Loucy (cell line): Measurements from ENCODE around the gene FHIT.

Experiments used
- H2AFZ ChIP-seq: fragments of 200-600 bp; sonication (generic); 2 replicates; pipeline ENCODE4 v1.6.0; 2016; ENCODE audit warnings: antibody characterized with exemption, mild to moderate bottlenecking, low read length, moderate library complexity
- H3F3A ChIP-seq: fragments of 200-600 bp; 2 replicates; pipeline ENCODE4 v1.6.0; 2016; ENCODE audit warnings: antibody characterized with exemption, low read depth, mild to moderate bottlenecking
- H3K27me3 ChIP-seq: fragments of 200-600 bp; sonication (generic); 2 replicates; pipeline ENCODE4 v1.6.1; 2014; ENCODE audit warnings: low read length, mild to moderate bottlenecking; ENCODE audit not compliant: insufficient read depth, poor library complexity, severe bottlenecking
- H3K36me3 ChIP-seq: fragments of 200-600 bp; sonication (generic); 2 replicates; pipeline ENCODE4 v1.6.1; 2016; ENCODE audit warnings: low read length; ENCODE audit not compliant: insufficient read depth
- H3K4me1 ChIP-seq: fragments of 200-600 bp; sonication (generic); 2 replicates; pipeline ENCODE4 v1.5.1; 2014; ENCODE audit warnings: low read length, mild to moderate bottlenecking; ENCODE audit not compliant: insufficient read depth, poor library complexity, severe bottlenecking
- H3K4me2 ChIP-seq: fragments of 200-600 bp; sonication (generic); 2 replicates; pipeline ENCODE4 v1.6.0; 2014; ENCODE audit warnings: antibody characterized with exemption, low read length, low read depth, mild to moderate bottlenecking; ENCODE audit not compliant: poor library complexity, severe bottlenecking
- H3K4me3 ChIP-seq: fragments of 200-600 bp; sonication (generic); 2 replicates; pipeline ENCODE4 v1.5.1; 2014; ENCODE audit warnings: low read length, mild to moderate bottlenecking, mixed read lengths; ENCODE audit not compliant: poor library complexity, severe bottlenecking
- H3K79me2 ChIP-seq: fragments of 200-600 bp; sonication (generic); 2 replicates; pipeline ENCODE4 v1.6.1; 2014; ENCODE audit warnings: low read length; ENCODE audit not compliant: insufficient read depth
- H3K9ac ChIP-seq: fragments of 200-600 bp; sonication (generic); 2 replicates; pipeline ENCODE4 v1.6.0; 2014; ENCODE audit warnings: mild to moderate bottlenecking, low read depth, low read length, moderate library complexity; ENCODE audit not compliant: poor library complexity, severe bottlenecking
- H3K9me2 ChIP-seq: fragments of 200-600 bp; sonication (generic); replicated peaks from 2 replicates; pipeline ENCODE4 v1.6.1; 2016; ENCODE audit warnings: low read depth, low read length, mixed read lengths
- H3K9me3 ChIP-seq: fragments of 200-600 bp; sonication (generic); 2 replicates; pipeline ENCODE4 v1.6.1; 2014; ENCODE audit warnings: mild to moderate bottlenecking, antibody characterized with exemption, low read length, low read depth; ENCODE audit not compliant: insufficient read depth
- H4K20me1 ChIP-seq: fragments of 200-600 bp; sonication (generic); 2 replicates; pipeline ENCODE4 v1.6.0; 2014; ENCODE audit warnings: antibody characterized with exemption, low read length, mild to moderate bottlenecking; ENCODE audit not compliant: insufficient read depth, poor library complexity, severe bottlenecking
- EZH2phosphoT487 ChIP-seq: fragments of 200-600 bp; IDR thresholded peaks from 2 replicates; pipeline ENCODE4 v1.6.1; 2018; ENCODE audit warnings: antibody characterized with exemption, mild to moderate bottlenecking, moderate library complexity, borderline replicate concordance
- TF ChIP-seq, protein P1 (sequence below): fragments of 200-600 bp; sonication (generic); conservative IDR thresholded peaks from 2 replicates; pipeline ENCODE4 v1.5.1; 2014; ENCODE audit warnings: mild to moderate bottlenecking, antibody characterized with exemption, low read length

The FHIT gene

DNA sequence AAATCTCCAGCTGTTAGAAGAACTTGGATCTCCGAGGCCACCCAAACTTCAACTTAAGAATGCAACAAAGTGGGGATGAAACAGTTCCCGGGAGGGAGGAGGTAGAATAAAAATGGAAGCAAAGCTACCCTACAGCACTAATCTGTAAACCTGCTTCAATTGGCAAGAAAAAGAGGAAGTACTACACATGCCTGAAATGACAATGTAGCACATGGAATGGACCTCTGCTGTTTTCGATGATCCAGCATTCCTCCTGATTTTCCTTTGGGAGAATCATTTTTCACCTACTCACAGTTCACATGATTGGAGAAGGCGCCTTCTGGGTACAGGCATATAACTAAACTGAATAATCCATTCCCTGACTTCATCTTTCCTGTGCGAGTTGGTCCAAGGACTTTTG is 1081.5 kb downstream of the FHIT start:
- TF ChIP-seq EZH2phosphoT487: no peak
- TF ChIP-seq, protein P1, sequence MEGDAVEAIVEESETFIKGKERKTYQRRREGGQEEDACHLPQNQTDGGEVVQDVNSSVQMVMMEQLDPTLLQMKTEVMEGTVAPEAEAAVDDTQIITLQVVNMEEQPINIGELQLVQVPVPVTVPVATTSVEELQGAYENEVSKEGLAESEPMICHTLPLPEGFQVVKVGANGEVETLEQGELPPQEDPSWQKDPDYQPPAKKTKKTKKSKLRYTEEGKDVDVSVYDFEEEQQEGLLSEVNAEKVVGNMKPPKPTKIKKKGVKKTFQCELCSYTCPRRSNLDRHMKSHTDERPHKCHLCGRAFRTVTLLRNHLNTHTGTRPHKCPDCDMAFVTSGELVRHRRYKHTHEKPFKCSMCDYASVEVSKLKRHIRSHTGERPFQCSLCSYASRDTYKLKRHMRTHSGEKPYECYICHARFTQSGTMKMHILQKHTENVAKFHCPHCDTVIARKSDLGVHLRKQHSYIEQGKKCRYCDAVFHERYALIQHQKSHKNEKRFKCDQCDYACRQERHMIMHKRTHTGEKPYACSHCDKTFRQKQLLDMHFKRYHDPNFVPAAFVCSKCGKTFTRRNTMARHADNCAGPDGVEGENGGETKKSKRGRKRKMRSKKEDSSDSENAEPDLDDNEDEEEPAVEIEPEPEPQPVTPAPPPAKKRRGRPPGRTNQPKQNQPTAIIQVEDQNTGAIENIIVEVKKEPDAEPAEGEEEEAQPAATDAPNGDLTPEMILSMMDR: no peak
- Histone ChIP-seq H3K79me2 (no peaks in the 10 kb centered on the region), H3F3A (no peaks in the 10 kb centered on the region), H3K4me3 (no peak overlapping the region), H2AFZ (no peak overlapping the region), H3K27me3 (no peaks in the 10 kb centered on the region), H3K4me2 (no peak overlapping the region), H3K9me2 (no peaks in the 10 kb centered on the region), H3K4me1 (no peaks in the 10 kb centered on the region), H3K36me3 (no peaks in the 10 kb centered on the region), H3K9ac (no peak overlapping the region), H4K20me1 (no peaks in the 10 kb centered on the region), H3K9me3 (no peaks in the 10 kb centered on the region)

DNA sequence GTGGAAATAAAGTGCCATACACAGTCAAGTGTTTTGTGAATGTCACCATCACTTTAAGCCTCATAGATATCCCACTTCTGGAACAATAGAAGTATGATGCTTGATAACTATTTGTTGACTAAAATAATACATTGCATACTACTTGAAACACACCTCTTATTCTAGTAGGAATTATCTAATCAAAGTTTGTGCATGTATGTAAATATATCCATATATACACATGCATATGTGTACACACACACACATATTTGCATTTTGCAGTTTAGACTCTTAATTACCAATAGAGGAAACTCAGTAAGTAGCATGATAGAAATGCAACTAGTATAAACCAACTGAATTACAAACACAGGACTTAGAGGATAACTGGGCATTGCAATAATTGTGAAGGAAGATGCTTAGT is 1084.1 kb downstream of the FHIT start:
- H3F3A ChIP-seq: no peaks in the 10 kb centered on the region

DNA sequence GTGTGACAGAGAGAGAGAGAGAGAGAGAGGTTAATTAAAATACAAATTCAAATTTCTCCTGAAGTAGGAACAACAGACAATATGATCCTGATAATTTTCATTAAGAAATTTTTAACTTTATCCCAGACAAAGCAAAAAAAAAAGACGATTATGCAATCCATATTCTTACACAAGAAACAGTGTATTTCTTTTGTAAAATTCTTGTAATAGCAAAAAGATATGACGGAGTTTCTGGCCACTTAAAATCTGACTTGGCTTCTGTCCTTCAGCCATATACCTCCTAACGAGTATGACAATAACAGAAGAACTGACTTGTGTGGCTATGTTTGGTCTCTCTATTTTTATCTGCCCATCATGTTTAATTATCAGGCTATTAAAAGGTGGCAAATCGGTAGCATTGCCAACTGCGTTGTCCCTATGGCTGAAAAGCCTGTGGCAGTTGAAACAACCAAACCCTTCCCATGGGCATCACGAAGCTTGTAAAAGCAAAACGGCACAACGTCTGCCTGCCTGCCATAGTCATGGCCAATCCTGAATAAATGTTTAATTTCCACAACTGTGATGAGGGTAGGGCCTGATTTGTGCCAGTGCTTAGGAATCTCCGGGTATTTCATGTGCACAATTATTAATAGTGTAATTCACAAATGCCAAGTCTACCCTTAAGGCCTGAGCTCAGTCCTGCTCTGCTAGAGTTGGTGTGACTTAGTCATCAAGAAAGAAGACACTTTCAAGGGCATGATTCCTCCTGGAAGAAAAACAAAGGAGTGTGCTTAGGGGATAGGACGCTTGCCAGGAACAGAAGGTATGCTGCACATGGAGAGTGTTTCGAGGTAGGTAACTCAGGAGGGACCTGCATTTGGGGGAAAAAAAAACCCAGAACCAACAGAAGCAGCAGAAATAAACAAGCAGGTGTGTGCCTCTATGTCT is 1090.2 kb downstream of the FHIT start:
- no peaks in the 10 kb centered on the region for H3K9me3 ChIP-seq
- H3K9me2 ChIP-seq: no peaks in the 10 kb centered on the region
- H3K27me3 ChIP-seq: no peaks in the 10 kb centered on the region
- H2AFZ ChIP-seq: no peak overlapping the region
- no peaks in the 10 kb centered on the region for H3K79me2 ChIP-seq
- H3K4me2 ChIP-seq: no peak overlapping the region
- H3F3A ChIP-seq: no peaks in the 10 kb centered on the region
- no peaks in the 10 kb centered on the region for H4K20me1 ChIP-seq
- no peak overlapping the region for H3K9ac ChIP-seq
- no peak overlapping the region for H3K4me3 ChIP-seq
- no peaks in the 10 kb centered on the region for H3K4me1 ChIP-seq
- H3K36me3 ChIP-seq: no peaks in the 10 kb centered on the region
- TF ChIP-seq EZH2phosphoT487: no peak
- TF ChIP-seq, protein P1: no peak

More for the DNA sequence above, 1084.1 kb downstream of the FHIT start:
- Histone ChIP-seq H3K9ac (no peak overlapping the region), H3K27me3 (no peaks in the 10 kb centered on the region), H3K4me2 (no peak overlapping the region), H3K4me1 (no peaks in the 10 kb centered on the region), H3K79me2 (no peaks in the 10 kb centered on the region), H3K9me2 (no peaks in the 10 kb centered on the region), H3K9me3 (no peaks in the 10 kb centered on the region), H4K20me1 (no peaks in the 10 kb centered on the region), H3K4me3 (no peak overlapping the region), H3K36me3 (no peaks in the 10 kb centered on the region), H2AFZ (no peak overlapping the region)
- no peak for TF ChIP-seq EZH2phosphoT487
- TF ChIP-seq, protein P1: no peak
